CD4-positive, alpha-beta T cell treated with Interleukin-4 for 1 hour (primary cell): ENCODE results near the gene LMF1.

Experiments used
- DNase-seq, 2 donors: peaks; one replicate each; pipeline ENCODE4 v3.0.0-alpha.2; 2020 to 2022

The LMF1 gene

GRCh38 chr16:947255-947921 lies 23.4 kb downstream of the LMF1 start:
- no peak for DNase-seq

GRCh38 chr16:946048-946395 lies 24.8 kb downstream of the LMF1 start:
- no peak for DNase-seq

- DNase-seq: no peak
Observed at GRCh38 chr16:945271-946047, 25.3 kb downstream of the LMF1 start.

- no peak for DNase-seq
Observed at GRCh38 chr16:943971-944370, 26.8 kb downstream of the LMF1 start.

- no peak for DNase-seq
Observed at GRCh38 chr16:942436-943060, 28.2 kb downstream of the LMF1 start.

GRCh38 chr16:939941-940340 lies 30.8 kb downstream of the LMF1 start:
- no peak for DNase-seq

- no peak for DNase-seq
Observed at GRCh38 chr16:939311-939710, 31.5 kb downstream of the LMF1 start.

GRCh38 chr16:938752-939151 lies 32.0 kb downstream of the LMF1 start:
- no peak for DNase-seq

- no peak for DNase-seq
Observed at GRCh38 chr16:938136-938535, 32.6 kb downstream of the LMF1 start.

- no peak for DNase-seq
Observed at GRCh38 chr16:937723-938122, 33.1 kb downstream of the LMF1 start.

GRCh38 chr16:937311-937710 lies 33.5 kb downstream of the LMF1 start:
- no peak for DNase-seq

GRCh38 chr16:935684-936083 lies 35.1 kb downstream of the LMF1 start:
- DNase-seq: no peak

- no peak for DNase-seq
Observed at GRCh38 chr16:934178-934577, 36.6 kb downstream of the LMF1 start.

GRCh38 chr16:933581-933980 lies 37.2 kb downstream of the LMF1 start:
- DNase-seq: no peak

GRCh38 chr16:932831-933330 lies 37.9 kb downstream of the LMF1 start:
- no peak for DNase-seq

GRCh38 chr16:931626-932500 lies 38.9 kb downstream of the LMF1 start:
- DNase-seq: no peak

GRCh38 chr16:931171-931570 lies 39.6 kb downstream of the LMF1 start:
- no peak for DNase-seq

GRCh38 chr16:930511-930910 lies 40.3 kb downstream of the LMF1 start:
- no peak for DNase-seq

- no peak for DNase-seq
Observed at GRCh38 chr16:930076-930475, 40.7 kb downstream of the LMF1 start.

- no peak for DNase-seq
Observed at GRCh38 chr16:929227-930073, 41.3 kb downstream of the LMF1 start.

GRCh38 chr16:928526-928925 lies 42.3 kb downstream of the LMF1 start:
- no peak for DNase-seq

- no peak for DNase-seq
Observed at GRCh38 chr16:927931-928330, 42.9 kb downstream of the LMF1 start.
